ENCODE results near the gene FAM118A. TPM values are rescaled to one million over a fixed set of nuclear protein-coding genes. Genes with fewer than 3 reads are reported as not detected.

The FAM118A gene
- total and polyA plus RNA-seq, 2 experiments from 2014 or later: 11.9 to 20.3 TPM

DNA sequence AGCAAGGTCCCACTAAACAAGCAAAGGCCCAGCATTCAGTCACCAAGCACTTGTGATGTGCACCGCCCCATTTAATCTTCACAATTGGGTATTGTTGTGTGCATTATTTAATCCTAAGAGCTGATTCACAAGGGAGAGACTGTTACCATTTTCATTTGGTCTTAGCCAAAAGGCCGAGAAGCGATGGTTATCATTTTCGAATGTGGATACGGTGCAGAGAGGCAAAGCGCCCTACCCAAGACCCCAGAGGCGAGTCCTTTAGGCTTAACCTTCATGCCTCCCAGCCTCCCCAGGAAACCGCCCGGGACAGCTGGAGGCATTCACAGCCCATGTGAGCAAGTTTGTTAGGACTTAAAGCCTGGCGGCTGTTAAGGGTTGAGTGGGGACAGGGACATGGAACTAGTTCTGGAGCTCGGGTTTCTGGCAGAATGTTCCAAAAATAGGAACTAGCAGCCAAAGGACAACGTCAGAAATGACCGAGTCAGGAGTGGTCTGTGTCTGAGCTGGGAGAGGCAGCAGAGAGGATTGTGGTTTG, 38.0 kb upstream of the FAM118A start:
- H3K79me2 ChIP-seq (replicated peaks; ENCODE audit: insufficient read depth): no peaks in the 10 kb centered on the region
- Mint-ChIP-seq H3K27me3 (ENCODE audit: insufficient read depth, low read depth, poor library complexity) (peaks cover 15% of the 10 kb centered on the region), H3K4me1 (peaks cover 17% of the 10 kb centered on the region), H3K4me3 (no peak overlapping the region), H3K36me3 (ENCODE audit: low read depth) (no peaks in the 10 kb centered on the region; the same call in 2 of the 3 replicates), H3K27ac (no peak overlapping the region), H3K9me3 (no peaks in the 10 kb centered on the region)
- H3K9me2 ChIP-seq (ENCODE audit: insufficient read depth): no peaks in the 10 kb centered on the region
- DNase-seq (ENCODE audit: low spot score) (no peak), ATAC-seq (no peak)
- no peak overlapping the region for H3K27ac ChIP-seq (ENCODE audit: low read depth)
- 0 out of 2 replicates have a peak, but pooled peaks cover 6% of the 10 kb centered on the region for H3F3A ChIP-seq (replicated peaks; ENCODE audit: low read depth)
- peaks cover 13% of the 10 kb centered on the region for H3K27me3 ChIP-seq (ENCODE audit: insufficient read depth)
- H3K4me2 ChIP-seq: no peak overlapping the region
- H3K4me3 ChIP-seq: no peak overlapping the region
- no peaks in the 10 kb centered on the region for H4K20me1 ChIP-seq (replicated peaks; ENCODE audit: insufficient read depth)
- TF ChIP-seq, protein P1, sequence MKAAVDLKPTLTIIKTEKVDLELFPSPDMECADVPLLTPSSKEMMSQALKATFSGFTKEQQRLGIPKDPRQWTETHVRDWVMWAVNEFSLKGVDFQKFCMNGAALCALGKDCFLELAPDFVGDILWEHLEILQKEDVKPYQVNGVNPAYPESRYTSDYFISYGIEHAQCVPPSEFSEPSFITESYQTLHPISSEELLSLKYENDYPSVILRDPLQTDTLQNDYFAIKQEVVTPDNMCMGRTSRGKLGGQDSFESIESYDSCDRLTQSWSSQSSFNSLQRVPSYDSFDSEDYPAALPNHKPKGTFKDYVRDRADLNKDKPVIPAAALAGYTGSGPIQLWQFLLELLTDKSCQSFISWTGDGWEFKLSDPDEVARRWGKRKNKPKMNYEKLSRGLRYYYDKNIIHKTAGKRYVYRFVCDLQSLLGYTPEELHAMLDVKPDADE (IDR thresholded peaks at IDR 0.05): no peak
- TF ChIP-seq, protein P2, sequence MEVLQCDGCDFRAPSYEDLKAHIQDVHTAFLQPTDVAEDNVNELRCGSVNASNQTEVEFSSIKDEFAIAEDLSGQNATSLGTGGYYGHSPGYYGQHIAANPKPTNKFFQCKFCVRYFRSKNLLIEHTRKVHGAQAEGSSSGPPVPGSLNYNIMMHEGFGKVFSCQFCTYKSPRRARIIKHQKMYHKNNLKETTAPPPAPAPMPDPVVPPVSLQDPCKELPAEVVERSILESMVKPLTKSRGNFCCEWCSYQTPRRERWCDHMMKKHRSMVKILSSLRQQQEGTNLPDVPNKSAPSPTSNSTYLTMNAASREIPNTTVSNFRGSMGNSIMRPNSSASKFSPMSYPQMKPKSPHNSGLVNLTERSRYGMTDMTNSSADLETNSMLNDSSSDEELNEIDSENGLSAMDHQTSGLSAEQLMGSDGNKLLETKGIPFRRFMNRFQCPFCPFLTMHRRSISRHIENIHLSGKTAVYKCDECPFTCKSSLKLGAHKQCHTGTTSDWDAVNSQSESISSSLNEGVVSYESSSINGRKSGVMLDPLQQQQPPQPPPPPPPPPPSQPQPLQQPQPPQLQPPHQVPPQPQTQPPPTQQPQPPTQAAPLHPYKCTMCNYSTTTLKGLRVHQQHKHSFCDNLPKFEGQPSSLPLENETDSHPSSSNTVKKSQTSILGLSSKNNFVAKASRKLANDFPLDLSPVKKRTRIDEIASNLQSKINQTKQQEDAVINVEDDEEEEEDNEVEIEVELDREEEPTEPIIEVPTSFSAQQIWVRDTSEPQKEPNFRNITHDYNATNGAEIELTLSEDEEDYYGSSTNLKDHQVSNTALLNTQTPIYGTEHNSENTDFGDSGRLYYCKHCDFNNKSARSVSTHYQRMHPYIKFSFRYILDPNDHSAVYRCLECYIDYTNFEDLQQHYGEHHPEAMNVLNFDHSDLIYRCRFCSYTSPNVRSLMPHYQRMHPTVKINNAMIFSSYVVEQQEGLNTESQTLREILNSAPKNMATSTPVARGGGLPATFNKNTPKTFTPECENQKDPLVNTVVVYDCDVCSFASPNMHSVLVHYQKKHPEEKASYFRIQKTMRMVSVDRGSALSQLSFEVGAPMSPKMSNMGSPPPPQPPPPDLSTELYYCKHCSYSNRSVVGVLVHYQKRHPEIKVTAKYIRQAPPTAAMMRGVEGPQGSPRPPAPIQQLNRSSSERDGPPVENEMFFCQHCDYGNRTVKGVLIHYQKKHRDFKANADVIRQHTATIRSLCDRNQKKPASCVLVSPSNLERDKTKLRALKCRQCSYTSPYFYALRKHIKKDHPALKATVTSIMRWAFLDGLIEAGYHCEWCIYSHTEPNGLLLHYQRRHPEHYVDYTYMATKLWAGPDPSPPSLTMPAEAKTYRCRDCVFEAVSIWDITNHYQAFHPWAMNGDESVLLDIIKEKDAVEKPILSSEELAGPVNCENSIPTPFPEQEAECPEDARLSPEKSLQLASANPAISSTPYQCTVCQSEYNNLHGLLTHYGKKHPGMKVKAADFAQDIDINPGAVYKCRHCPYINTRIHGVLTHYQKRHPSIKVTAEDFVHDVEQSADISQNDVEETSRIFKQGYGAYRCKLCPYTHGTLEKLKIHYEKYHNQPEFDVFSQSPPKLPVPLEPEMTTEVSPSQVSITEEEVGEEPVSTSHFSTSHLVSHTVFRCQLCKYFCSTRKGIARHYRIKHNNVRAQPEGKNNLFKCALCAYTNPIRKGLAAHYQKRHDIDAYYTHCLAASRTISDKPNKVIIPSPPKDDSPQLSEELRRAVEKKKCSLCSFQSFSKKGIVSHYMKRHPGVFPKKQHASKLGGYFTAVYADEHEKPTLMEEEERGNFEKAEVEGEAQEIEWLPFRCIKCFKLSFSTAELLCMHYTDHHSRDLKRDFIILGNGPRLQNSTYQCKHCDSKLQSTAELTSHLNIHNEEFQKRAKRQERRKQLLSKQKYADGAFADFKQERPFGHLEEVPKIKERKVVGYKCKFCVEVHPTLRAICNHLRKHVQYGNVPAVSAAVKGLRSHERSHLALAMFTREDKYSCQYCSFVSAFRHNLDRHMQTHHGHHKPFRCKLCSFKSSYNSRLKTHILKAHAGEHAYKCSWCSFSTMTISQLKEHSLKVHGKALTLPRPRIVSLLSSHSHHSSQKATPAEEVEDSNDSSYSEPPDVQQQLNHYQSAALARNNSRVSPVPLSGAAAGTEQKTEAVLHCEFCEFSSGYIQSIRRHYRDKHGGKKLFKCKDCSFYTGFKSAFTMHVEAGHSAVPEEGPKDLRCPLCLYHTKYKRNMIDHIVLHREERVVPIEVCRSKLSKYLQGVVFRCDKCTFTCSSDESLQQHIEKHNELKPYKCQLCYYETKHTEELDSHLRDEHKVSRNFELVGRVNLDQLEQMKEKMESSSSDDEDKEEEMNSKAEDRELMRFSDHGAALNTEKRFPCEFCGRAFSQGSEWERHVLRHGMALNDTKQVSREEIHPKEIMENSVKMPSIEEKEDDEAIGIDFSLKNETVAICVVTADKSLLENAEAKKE (CRISPR knock-in tag; IDR thresholded peaks at IDR 0.05): no peak
- TF ChIP-seq EZH2phosphoT487 (IDR thresholded peaks at IDR 0.05; ENCODE audit: unreplicated experiment) (no peak), EZH2 (IDR thresholded peaks at IDR 0.05; ENCODE audit: low read depth, unreplicated experiment) (no peak), JUNB (IDR thresholded peaks at IDR 0.05; ENCODE audit: unreplicated experiment) (no peak), ZNF331 (CRISPR knock-in tag; IDR thresholded peaks at IDR 0.05; ENCODE audit: low read depth) (no peak), ZNF114 (CRISPR knock-in tag; IDR thresholded peaks at IDR 0.05) (no peak), NANOG (IDR thresholded peaks at IDR 0.05; ENCODE audit: borderline replicate concordance) (no peak), STAT1 (IDR thresholded peaks at IDR 0.05; ENCODE audit: unreplicated experiment) (no peak)
- TF ChIP-seq, protein P3, sequence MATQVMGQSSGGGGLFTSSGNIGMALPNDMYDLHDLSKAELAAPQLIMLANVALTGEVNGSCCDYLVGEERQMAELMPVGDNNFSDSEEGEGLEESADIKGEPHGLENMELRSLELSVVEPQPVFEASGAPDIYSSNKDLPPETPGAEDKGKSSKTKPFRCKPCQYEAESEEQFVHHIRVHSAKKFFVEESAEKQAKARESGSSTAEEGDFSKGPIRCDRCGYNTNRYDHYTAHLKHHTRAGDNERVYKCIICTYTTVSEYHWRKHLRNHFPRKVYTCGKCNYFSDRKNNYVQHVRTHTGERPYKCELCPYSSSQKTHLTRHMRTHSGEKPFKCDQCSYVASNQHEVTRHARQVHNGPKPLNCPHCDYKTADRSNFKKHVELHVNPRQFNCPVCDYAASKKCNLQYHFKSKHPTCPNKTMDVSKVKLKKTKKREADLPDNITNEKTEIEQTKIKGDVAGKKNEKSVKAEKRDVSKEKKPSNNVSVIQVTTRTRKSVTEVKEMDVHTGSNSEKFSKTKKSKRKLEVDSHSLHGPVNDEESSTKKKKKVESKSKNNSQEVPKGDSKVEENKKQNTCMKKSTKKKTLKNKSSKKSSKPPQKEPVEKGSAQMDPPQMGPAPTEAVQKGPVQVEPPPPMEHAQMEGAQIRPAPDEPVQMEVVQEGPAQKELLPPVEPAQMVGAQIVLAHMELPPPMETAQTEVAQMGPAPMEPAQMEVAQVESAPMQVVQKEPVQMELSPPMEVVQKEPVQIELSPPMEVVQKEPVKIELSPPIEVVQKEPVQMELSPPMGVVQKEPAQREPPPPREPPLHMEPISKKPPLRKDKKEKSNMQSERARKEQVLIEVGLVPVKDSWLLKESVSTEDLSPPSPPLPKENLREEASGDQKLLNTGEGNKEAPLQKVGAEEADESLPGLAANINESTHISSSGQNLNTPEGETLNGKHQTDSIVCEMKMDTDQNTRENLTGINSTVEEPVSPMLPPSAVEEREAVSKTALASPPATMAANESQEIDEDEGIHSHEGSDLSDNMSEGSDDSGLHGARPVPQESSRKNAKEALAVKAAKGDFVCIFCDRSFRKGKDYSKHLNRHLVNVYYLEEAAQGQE (IDR thresholded peaks at IDR 0.05; ENCODE audit: unreplicated experiment): no peak
- peaks cover 11% of the 10 kb centered on the region; the same call in 1 of the 2 replicates for H3K4me1 ChIP-seq (ENCODE audit: insufficient read depth)
- H3K36me3 ChIP-seq (ENCODE audit: insufficient read depth): no peaks in the 10 kb centered on the region
- no peak overlapping the region; the same call in 1 of the 2 replicates for H2AFZ ChIP-seq
